NCI-H2029 treated with DMSO at 0.1 percent for 48 hours (cell line): ENCODE data around the gene PLCXD1.

Source experiments
- DNase-seq: peaks from one replicate; lab custom pipeline; 2025; lab: John Stamatoyannopoulos, UW

The PLCXD1 gene

GRCh38 chrX:334971-335757 is 54.0 kb downstream of the PLCXD1 start:
- no peak for DNase-seq

GRCh38 chrX:335758-336155 is 54.6 kb downstream of the PLCXD1 start:
- no peak for DNase-seq

- no peak for DNase-seq
These were observed 55.0 kb downstream of the PLCXD1 start for GRCh38 chrX:336227-336626.

GRCh38 chrX:337331-337831 is 56.2 kb downstream of the PLCXD1 start:
- DNase-seq = no peak

GRCh38 chrX:338281-338835 is 57.2 kb downstream of the PLCXD1 start:
- no peak for DNase-seq

GRCh38 chrX:338836-339400 is 57.7 kb downstream of the PLCXD1 start:
- DNase-seq = no peak

- no peak for DNase-seq
These were observed 58.9 kb downstream of the PLCXD1 start for GRCh38 chrX:340121-340520.

- no peak for DNase-seq
These were observed 59.7 kb downstream of the PLCXD1 start for GRCh38 chrX:340641-341423.

- no peak for DNase-seq
These were observed 60.4 kb downstream of the PLCXD1 start for GRCh38 chrX:341541-342101.

- no peak for DNase-seq
These were observed 63.3 kb downstream of the PLCXD1 start for GRCh38 chrX:344371-344901.

GRCh38 chrX:345020-345925 is 64.1 kb downstream of the PLCXD1 start:
- DNase-seq = no peak

- no peak for DNase-seq
These were observed 65.0 kb downstream of the PLCXD1 start for GRCh38 chrX:346034-346813.

GRCh38 chrX:347351-348117 is 66.4 kb downstream of the PLCXD1 start:
- no peak for DNase-seq

GRCh38 chrX:348461-349117 is 67.4 kb downstream of the PLCXD1 start:
- no peak for DNase-seq

- DNase-seq = no peak
These were observed 68.0 kb downstream of the PLCXD1 start for GRCh38 chrX:349196-349595.

- DNase-seq = no peak
These were observed 68.5 kb downstream of the PLCXD1 start for GRCh38 chrX:349702-350101.

- DNase-seq = no peak
These were observed 69.0 kb downstream of the PLCXD1 start for GRCh38 chrX:350148-350533.

GRCh38 chrX:350534-351323 is 69.5 kb downstream of the PLCXD1 start:
- no peak for DNase-seq
